AG04450 (cell line): ENCODE results near the gene SIGLEC15. TPM values are rescaled to one million over a fixed set of nuclear protein-coding genes. Genes with fewer than 3 reads are reported as not detected.

Experiments used
- CTCF ChIA-PET: fragments of 300-600, 350-600 bp; formaldehyde crosslinking; extraction: SDS; loops from one replicate; lab custom pipeline; 2022; ENCODE audit warnings: antibody characterized with exemption, inconsistent platforms; lab: Charles Lee
- POLR2A ChIA-PET: fragments of 350-600 bp; formaldehyde crosslinking; extraction: SDS; loops from one replicate; lab custom pipeline; 2021; ENCODE audit warnings: antibody characterized with exemption, inconsistent platforms; lab: Yijun Ruan, JAX
- DNase-seq: peaks from one replicate; pipeline ENCODE4 v3.0.0-alpha.2; 2011; ENCODE audit warnings: low read depth, low spot score
- H3K27ac ChIP-seq: one replicate; pipeline ENCODE4 v1.5.1; 2012; ENCODE audit warnings: low read depth, low read length, control low read depth
- H3K27me3 ChIP-seq: one replicate; pipeline ENCODE4 v1.6.0; 2012; ENCODE audit warnings: low read length; ENCODE audit not compliant: control insufficient read depth, insufficient read depth
- H3K4me3 ChIP-seq: 2 replicates; pipeline ENCODE4 v1.5.1; 2011; ENCODE audit warnings: mild to moderate bottlenecking, low read depth, low read length, control low read depth
- H3K9me3 ChIP-seq: 2 replicates; pipeline ENCODE4 v1.5.1; 2012; ENCODE audit warnings: low read length; ENCODE audit not compliant: control insufficient read depth, insufficient read depth
- polyA plus RNA-seq: library from polyadenylated mRNA; depleted of rRNA; stranded (reverse); fragments of >200 nt; gene quantifications from 2 replicates; pipeline ENCODE4 v1.2.3, GENCODE V29; 2011
- TF ChIP-seq, protein P1 (sequence below): IDR thresholded peaks from 2 replicates; pipeline ENCODE4 v1.5.1; 2011; ENCODE audit warnings: low read depth, low read length, control low read depth, inconsistent platforms

SIGLEC15 gene
- polyA plus RNA-seq, 1 experiment: 1.6 TPM

DNA sequence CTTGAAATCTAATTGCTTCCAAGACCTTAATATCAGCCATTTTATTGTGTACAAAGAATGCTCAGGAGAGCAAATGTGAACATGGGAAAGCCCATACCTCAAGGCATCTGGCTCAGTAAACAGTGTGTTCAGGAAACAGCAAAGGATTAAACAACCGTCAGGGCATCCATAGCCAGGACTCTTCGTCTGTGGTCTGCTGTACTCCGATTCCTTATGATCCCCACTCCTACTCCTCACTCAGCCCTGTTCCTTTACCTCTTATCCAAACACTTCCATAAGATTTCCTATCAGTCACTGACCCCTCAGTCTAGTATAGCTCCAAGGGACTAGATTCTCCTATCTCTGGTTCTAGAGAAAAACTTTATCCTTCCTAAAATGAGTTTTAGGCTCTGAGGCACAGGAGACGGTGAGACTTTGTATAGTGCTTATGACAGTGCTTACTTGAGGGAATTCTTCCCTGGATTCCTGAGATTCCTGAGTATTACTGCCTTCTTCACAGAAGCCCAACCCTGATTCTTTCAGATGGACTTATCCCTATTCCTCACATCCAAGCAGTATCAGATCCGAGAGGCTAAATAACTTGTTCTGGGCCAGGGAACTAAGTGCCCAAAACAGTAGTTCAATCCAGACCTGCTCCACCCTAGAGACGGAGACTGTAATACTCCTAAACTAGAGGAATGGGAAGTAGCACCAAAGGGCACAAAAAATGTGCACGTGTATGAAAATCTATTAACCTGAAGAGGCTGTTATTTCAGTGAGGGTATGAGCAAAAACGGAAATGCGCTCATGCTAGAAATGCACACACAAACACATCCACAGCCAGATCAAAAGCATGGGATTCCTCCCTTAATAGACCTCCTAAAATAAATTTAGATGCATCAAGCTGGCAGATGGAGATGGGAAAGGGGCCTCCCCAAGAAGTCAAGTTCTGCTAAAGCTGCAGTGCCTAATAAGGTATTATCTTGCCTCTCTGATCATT lies 42.1 kb upstream of the SIGLEC15 start:
- CTCF ChIA-PET: no interaction called here
- Histone ChIP-seq H3K4me3 (no peak overlapping the region), H3K27me3 (no peaks in the 10 kb centered on the region), H3K27ac (peak overlapping the region; percentile 90), H3K9me3 (no peaks in the 10 kb centered on the region; the same call in none of the 2 replicates)
- TF ChIP-seq, protein P1, sequence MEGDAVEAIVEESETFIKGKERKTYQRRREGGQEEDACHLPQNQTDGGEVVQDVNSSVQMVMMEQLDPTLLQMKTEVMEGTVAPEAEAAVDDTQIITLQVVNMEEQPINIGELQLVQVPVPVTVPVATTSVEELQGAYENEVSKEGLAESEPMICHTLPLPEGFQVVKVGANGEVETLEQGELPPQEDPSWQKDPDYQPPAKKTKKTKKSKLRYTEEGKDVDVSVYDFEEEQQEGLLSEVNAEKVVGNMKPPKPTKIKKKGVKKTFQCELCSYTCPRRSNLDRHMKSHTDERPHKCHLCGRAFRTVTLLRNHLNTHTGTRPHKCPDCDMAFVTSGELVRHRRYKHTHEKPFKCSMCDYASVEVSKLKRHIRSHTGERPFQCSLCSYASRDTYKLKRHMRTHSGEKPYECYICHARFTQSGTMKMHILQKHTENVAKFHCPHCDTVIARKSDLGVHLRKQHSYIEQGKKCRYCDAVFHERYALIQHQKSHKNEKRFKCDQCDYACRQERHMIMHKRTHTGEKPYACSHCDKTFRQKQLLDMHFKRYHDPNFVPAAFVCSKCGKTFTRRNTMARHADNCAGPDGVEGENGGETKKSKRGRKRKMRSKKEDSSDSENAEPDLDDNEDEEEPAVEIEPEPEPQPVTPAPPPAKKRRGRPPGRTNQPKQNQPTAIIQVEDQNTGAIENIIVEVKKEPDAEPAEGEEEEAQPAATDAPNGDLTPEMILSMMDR: no peak
- no peak for DNase-seq
- POLR2A ChIA-PET: interaction anchor here (0.7 kb wide), 1 partner anchor 19 kb away, joined by 3 read pairs; no protein-coding TSS in a partner anchor

DNA sequence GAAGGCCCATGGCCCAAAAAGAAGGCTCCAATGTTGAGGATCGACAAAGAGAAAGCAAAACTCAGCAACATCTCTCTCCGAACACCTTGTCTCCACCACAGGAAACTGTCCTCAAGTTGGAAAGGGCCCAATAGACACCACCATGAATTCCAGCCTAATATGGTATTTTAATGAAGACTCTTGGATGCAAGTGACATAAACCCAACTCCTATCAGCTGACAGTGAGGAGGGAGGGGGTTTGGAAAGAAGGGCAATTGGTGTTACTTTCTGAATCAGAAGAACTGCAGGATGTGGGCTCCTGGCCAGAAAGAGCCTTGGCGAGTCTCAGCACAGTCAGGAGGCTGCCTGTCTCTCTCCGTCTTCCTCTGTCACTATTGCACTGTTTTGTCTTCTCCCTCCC lies 40.3 kb upstream of the SIGLEC15 start:
- H3K27ac ChIP-seq: no peak overlapping the region
- H3K27me3 ChIP-seq: no peaks in the 10 kb centered on the region
- H3K4me3 ChIP-seq: no peak overlapping the region
- ChIA-PET CTCF (no interaction called here), POLR2A (no interaction called here)
- TF ChIP-seq, protein P1: no peak
- no peak for DNase-seq
- no peaks in the 10 kb centered on the region; the same call in 1 of the 2 replicates for H3K9me3 ChIP-seq

DNA sequence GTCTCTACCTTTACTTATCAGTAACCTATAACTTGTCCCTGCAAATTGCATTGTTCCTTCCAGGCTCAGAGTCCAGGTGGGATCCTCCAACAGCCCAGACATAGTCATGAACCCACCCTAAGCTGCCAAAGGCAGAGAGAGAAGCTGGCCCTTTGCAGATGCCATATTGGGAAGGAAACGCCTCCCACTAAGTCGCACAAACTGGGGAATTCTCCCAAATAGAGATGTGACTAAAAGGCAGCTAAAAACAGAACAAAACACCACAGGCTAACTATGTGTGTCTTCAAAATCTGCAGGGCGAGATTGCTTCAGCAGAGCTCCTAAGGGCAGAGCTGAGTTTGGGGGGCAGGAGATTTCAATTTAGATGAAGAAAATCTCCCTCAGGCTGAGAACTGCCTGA lies 38.5 kb upstream of the SIGLEC15 start:
- H3K4me3 ChIP-seq: no peak overlapping the region
- CTCF ChIA-PET: interaction anchor here (1.0 to 1.7 kb wide), 4 partner anchors 53 to 96 kb away, joined by 3 to 7 read pairs (median 4); no protein-coding TSS in a partner anchor
- POLR2A ChIA-PET: no interaction called here
- DNase-seq: no peak
- H3K27me3 ChIP-seq: no peaks in the 10 kb centered on the region
- TF ChIP-seq, protein P1: no peak
- no peaks in the 10 kb centered on the region; the same call in 1 of the 2 replicates for H3K9me3 ChIP-seq
- H3K27ac ChIP-seq: peak overlapping the region; percentile 3

DNA sequence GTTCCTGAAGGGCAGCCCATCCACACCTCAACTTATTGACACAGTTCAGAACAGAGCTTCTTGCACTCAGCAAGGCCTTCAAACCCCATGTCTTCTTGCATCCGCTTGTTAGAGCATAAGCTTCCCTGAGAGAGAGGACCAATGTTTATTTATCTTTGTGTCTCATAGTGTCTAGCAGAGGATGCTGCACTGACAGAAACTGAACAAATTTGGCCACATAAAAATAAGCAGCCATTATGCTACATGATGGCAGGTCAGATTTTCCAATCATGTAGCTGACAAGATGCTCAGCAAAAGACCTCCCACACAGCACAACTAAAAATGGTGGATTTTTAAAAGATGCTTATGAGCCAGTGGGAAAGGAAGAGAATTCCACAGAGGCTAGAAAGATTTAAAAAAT lies 38.1 kb upstream of the SIGLEC15 start:
- POLR2A ChIA-PET: no interaction called here
- no peaks in the 10 kb centered on the region; the same call in 1 of the 2 replicates for H3K9me3 ChIP-seq
- no peak overlapping the region for H3K4me3 ChIP-seq
- CTCF ChIA-PET: interaction anchor here (1.2 to 1.7 kb wide), 3 partner anchors 52 to 65 kb away, joined by 3 to 7 read pairs (median 5); no protein-coding TSS in a partner anchor
- H3K27ac ChIP-seq: peak overlapping the region; percentile 11
- DNase-seq: no peak
- TF ChIP-seq, protein P1: no peak
- no peaks in the 10 kb centered on the region for H3K27me3 ChIP-seq

DNA sequence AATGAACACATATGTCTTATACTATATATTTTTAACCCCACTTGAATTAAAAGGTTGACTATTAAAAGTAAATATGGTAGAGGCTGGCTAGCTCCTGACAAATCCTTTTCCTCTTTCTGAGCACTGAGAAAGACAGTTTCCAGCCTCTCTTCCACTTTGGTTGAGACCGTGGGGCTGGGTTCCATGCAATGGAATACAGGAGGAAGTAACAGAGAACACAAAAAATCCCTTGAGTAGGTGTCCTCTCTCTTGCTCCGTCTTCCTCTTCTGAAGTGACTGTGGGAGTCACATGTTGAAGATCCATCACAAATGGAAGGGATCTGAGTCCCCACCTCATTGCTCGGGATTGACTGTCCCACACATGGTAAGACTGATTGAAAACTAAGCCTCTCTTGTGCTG lies 36.6 kb upstream of the SIGLEC15 start:
- H3K27ac ChIP-seq: no peak overlapping the region
- ChIA-PET CTCF (no interaction called here), POLR2A (no interaction called here)
- no peaks in the 10 kb centered on the region; the same call in 1 of the 2 replicates for H3K9me3 ChIP-seq
- no peak for DNase-seq
- TF ChIP-seq, protein P1: no peak
- H3K27me3 ChIP-seq: no peaks in the 10 kb centered on the region
- H3K4me3 ChIP-seq: no peak overlapping the region
